ENCODE data around the gene FUCA1.

Gene FUCA1

DNA sequence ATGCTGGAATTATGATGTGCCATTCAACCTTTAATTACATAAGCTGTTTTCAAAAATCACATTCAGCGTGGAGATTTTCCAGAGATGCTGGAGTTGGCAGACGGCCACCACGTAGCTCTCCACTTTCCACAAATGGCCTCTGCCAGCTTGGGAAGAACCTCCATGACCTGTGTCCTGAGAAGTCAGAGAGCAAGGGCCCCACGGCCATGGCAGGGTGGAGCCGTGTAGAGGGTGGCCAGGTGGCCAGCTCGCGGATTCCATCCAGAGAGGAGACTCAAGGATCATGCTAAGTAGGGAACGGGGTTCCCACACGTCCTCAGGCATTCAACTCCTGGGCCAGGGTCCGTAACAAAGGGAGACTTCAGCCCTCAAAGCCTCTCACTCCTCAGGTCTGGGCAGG is 66.2 kb downstream of the FUCA1 start:
- no peak for DNase-seq (ENCODE audit: low read depth, low spot score)

DNA sequence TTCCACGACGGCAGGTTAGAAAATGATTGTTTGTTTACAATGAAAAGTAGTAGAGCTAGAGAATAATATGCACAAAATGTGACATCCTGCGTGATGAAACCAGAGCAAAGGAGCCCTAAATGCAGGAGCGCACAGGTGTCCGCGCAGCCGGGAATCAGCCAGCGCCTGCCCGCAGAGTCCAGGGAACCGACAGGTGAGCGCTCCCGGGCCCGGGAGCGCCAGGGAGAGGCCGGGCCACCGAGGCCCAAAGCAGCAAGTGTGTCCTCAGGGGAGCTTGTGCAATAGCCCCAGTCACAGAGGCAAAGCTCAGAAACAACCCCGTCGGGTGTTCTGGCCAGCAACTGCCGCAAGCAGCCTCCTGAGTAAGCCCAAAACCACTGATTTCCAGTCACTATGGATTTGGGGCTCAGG is 66.7 kb downstream of the FUCA1 start:
- DNase-seq (ENCODE audit: low read depth, low spot score), result peak; percentile 54

DNA sequence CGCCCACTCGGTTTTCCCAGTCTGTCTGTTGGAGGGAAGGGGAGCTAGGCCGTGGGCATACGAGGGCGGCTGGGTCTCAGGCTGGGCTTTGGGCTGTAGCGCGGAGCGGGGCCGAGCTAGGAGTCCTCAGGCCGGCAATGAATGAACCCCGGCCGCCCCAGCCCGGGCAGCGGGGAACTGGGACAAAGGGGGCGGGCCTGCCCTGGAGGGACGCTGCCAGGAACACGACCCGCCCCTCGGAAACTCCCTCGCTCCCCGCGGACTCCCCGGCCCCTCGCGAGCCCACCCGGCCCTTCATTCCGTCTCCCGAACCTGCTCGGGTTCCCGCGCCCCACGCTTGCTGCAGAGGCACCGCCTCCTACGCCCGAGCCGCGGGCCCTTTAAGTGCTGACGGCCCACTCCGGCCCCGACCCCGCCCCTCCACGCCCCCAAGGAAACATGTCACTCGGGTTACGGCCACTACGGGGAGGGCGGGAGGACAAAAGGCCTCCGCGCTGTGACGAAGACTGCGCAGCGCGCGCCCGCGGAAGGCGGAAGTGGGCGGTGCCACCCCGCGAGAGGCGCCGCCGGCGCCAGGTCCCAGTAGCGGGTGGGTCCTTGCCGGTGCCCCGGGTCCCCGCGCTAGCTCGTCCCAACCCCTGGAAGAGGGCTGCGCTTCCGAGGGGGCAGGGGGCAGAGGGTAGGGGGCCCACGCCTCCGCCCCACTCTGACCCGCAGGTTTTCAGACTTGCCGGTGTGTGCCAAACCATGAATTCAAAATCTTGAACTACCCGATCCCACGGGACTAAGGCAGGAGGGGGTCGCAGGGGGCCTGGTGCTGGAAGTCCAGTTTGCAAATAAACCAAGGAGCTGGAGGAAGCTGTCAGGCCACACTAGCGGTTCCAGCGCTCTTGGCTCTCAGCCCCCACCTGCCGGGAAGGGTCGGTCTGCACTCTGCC is 67.4 kb downstream of the FUCA1 start, which contains the start of gene GALE:
GALE (minus strand) TSS at position 355 of the 938 bp plus-strand sequence. CDS start 1,747 bp downstream, outside the sequence.
- DNase-seq (ENCODE audit: low read depth, low spot score), result peak; percentile 77

DNA sequence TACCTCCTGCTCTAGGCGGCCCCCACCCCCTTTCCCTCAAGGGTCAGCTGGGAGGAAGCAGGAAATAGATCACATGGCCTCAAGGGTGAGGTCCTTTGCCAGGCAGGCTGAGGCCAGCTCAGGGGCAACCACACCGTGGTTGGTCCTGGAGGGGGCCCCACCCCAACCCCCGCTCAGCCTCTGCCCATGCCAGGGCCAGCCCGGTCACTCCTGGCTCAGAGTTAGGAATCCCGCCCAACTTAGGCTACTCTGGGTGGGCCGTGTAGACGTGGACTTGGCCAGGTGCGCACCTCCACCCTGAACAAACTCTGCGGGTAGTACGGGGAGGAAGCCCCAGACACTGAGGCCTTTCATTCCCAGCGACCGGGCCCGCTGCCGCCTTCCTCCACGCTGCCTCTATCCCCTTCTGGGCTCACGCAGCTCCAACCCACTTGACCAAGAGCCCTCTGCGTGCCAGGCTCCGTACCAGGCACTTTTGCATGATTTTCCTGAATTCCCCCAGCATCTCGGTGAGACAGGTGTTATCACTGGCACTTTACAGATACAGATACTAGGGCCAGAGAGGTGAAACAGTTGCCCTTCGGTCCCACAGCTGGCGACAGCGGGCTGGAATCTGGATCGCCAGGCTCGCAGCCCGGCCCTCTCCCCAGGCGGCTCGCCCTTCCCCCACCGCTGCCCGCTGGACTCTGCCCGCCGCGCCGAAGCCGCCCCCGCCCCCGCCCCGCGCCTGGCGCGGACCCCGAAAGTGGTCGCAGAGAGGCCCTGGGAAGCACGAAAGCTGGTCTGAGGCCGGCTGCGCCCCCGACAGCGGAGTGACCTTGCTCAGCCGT is 68.3 kb downstream of the FUCA1 start:
- peak; percentile 79 for DNase-seq (ENCODE audit: low read depth, low spot score)

DNA sequence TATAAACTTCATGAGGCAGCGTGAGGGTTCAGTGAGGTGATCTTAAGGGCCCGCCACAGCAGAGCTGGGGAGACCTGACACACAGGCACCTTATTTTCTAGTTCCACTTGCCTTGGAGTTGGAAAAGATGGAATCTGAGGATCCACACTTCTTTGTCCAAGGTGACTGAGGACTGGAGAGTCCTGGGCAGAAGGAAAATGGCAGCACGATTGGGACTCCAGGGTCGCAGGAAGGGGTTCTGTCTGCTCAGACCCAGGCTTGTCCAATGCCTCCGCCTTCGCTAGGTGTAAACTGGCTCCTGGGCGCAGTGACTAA is 68.9 kb downstream of the FUCA1 start:
- DNase-seq (ENCODE audit: low read depth, low spot score), result no peak

DNA sequence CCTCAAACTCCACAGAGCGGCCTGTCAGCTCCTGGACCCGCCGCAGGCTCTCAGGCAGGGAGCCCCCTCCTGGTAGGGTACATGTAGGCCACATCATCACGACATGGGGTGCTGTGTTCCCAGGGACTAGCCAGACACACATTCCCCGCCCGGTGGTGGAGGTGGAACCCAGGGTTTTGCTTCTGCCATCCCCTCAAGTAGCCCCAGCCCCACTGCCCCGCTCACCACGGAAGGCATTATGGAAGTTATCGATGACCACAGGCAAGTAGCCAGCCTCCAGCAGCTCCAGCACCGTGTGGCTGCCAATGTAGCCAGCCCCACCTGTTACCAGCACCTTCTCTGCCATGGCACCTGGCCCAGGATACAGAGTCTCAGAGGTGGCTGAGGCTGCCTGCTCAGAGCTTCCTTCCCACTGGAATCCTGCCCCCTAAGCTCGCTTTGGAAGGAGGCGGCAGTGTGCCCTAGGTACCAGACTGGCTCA is 69.4 kb downstream of the FUCA1 start:
- no peak for DNase-seq (ENCODE audit: low read depth, low spot score)

DNA sequence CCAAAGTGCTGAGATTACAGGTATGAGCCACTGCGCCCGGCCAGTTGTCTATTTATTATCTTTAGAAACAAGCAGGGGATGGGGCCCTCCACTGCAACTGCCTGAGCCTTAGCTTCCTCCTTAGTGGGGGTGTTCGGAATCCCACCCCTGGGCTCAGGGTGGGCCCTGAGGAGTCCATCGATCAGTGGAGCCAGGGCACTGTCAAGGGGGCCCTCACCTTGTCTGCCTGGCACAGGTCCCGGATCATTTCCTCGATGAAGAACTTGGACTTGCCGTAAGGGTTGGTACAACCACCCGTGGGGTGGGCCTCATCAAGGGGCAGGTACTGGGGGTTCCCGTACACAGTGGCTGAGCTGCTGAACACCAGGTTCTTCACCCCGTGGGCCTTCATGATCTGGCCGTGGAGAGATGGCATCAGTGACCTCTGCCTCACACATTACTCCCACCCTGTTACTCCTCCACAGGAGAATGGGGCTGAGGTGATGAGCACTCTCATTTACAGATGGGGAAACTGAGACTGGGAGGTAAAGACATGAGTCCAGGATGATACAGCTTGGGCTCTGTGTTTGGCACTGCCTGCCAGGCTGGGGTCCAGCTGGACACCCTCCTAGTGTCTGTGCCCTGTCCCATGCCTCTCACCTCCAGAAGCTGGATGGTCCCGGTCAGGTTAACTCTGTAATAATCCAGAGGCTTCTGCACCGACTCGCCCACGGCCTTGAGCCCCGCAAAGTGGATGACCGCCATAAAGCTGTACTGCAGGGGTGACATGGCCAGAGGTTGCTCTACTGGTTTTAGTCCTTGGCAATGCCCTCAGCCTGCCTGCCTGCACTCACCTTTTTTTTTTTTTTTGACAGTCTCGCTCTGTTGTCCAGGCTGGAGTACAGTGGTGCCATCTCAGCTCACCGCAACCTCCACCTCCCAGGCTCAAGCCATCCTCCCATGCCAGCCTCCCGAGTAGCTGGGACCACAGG is 70.3 kb downstream of the FUCA1 start:
- DNase-seq (ENCODE audit: low read depth, low spot score), result no peak

DNA sequence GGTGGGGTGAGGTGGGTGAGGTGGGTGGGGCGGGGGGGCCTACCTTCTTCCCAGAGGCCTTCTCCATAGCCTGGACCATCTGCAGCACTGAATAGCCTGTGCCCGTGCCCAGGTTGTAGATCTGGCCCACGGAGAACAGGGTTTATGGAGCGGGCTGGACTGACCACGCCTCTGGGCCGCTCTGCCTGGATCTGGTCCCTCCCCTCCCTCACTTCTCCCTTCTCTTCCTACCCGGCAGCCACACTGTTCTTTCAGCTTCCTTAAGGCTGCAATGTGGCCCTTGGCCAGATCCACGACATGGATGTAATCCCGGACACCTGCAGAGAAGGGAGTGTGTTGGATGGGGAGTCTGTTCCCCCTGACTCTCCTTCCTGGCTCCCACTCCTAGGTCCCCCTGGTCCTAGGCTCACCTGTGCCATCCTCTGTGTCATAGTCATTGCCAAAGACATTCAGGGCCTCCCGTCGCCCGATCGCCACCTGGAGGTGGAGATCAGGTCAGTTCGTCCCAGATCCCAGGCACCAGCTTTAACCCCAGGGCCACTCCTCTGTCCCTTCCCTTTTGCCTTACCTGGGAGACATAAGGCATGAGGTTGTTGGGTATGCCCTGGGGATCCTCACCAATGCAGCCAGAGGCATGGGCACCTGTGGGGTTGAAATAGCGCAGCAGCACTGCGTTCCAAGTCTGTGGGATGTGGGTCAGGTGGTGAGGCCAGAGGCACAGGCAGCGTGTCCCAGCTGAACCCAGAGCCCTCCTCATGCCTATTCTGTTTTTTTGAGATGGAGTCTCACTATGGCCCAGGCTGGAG is 71.4 kb downstream of the FUCA1 start:
- peak; percentile 24 for DNase-seq (ENCODE audit: low read depth, low spot score)

DNA sequence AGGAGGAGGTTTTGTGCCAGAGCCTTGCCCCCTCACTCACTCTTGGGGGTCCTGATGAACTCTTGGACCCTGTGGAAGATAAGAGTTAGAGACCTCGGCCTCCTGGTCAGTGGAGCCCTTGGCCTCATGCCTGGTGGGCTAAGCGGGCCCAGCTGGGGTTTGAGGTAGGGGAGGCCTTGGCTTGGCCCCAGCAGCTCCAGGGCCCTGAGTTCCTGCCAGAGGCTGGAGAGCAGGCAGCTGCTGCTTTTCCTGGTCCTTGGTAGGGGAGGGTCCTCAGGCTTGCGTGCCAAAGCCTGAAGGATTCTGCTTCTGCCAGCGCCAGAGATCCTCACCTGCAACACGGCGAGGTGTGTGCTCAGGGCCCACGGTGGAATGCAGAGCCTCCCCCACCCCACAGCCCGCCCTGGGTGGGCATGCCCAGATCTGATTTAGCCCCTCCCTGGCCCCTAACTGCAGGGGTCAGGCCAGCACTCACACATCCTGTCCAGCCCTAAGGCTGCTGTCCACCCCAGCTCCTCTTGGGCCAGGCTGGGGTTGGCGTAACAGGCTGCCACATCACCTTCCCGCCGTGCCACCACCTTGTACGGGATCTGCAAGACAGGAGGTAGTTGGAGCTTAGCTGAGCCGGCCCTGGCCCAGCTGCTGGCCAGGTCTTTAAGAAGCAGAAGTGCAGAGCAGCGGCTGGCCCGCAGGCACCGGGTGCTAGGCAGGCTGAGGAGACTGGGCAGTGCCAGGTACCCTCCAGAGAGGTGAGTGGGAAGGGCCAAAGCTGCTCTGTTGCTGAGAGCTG is 72.2 kb downstream of the FUCA1 start:
- no peak for DNase-seq (ENCODE audit: low read depth, low spot score)

Data from ELF-1 (cell line).